Kidney epithelial cell (primary cell): ENCODE measurements around the gene BCORL1. TPM values are rescaled to one million over a fixed set of nuclear protein-coding genes. Genes with fewer than 3 reads are reported as not detected.

ENCODE experiments used
- DNase-seq: peaks from one replicate; pipeline ENCODE4 v3.0.0-alpha.2; 2010; ENCODE audit warnings: low read depth
- H3K27me3 ChIP-seq: 2 replicates; pipeline ENCODE4 v1.6.0; 2011; ENCODE audit warnings: low read length; ENCODE audit not compliant: control insufficient read depth, insufficient read depth
- H3K36me3 ChIP-seq: 2 replicates; pipeline ENCODE4 v1.5.1; 2011; ENCODE audit warnings: low read length; ENCODE audit not compliant: control insufficient read depth, insufficient read depth
- H3K4me3 ChIP-seq: 2 replicates; pipeline ENCODE4 v1.5.1; 2011; ENCODE audit warnings: low read depth, mild to moderate bottlenecking, control low read depth, low read length
- total RNA-seq: library from RNA; depleted of rRNA; stranded (reverse); fragments of >200 nt; gene quantifications from 2 replicates; pipeline ENCODE4 v1.2.3, GENCODE V29; 2015
- TF ChIP-seq, protein P1 (sequence below): IDR thresholded peaks from 2 replicates; pipeline ENCODE4 v1.5.1; 2011; ENCODE audit warnings: mild to moderate bottlenecking, moderate library complexity, low read length, control low read depth, inconsistent platforms; ENCODE audit not compliant: insufficient read depth, poor library complexity, severe bottlenecking

BCORL1 gene
- total RNA-seq, 1 donor from 2014 or later = 4.8 TPM

- Histone ChIP-seq H3K4me3 (no peak overlapping the region), H3K36me3 (no peaks in the 10 kb centered on the region), H3K27me3 (no peaks in the 10 kb centered on the region)
- DNase-seq = no peak
- TF ChIP-seq, protein P1, sequence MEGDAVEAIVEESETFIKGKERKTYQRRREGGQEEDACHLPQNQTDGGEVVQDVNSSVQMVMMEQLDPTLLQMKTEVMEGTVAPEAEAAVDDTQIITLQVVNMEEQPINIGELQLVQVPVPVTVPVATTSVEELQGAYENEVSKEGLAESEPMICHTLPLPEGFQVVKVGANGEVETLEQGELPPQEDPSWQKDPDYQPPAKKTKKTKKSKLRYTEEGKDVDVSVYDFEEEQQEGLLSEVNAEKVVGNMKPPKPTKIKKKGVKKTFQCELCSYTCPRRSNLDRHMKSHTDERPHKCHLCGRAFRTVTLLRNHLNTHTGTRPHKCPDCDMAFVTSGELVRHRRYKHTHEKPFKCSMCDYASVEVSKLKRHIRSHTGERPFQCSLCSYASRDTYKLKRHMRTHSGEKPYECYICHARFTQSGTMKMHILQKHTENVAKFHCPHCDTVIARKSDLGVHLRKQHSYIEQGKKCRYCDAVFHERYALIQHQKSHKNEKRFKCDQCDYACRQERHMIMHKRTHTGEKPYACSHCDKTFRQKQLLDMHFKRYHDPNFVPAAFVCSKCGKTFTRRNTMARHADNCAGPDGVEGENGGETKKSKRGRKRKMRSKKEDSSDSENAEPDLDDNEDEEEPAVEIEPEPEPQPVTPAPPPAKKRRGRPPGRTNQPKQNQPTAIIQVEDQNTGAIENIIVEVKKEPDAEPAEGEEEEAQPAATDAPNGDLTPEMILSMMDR = peak; percentile 65
Observed at GRCh38 chrX:130028196-130028595, 45.8 kb downstream of the BCORL1 start.

DNA sequence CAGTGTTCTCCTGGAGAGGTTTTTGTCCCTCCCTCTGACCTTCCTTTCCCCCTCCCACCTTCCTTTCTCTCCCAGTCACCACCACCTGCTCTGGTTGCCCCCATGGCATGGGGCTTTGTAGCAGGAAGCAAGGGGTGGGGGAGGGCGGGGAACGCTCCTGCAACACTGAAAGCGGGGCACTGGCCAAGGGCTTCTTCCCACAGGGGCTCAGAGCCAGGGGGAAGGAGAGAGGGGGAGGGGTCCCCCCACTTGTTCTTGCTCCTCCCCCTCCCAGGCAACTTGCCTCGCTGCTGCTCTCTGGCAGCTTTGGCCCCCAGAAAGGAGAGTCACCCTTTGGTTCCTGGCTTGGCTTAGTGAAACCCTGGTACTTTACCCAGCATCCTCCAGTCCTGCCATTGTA is 48.4 kb downstream of the BCORL1 start:
- DNase-seq = no peak
- TF ChIP-seq, protein P1 = no peak
- Histone ChIP-seq H3K4me3 (no peak overlapping the region), H3K27me3 (no peaks in the 10 kb centered on the region), H3K36me3 (no peaks in the 10 kb centered on the region)

GRCh38 chrX:130032552-130032951 is 50.1 kb downstream of the BCORL1 start:
- no peak for DNase-seq
- TF ChIP-seq, protein P1 = no peak
- H3K27me3 ChIP-seq = no peaks in the 10 kb centered on the region
- no peaks in the 10 kb centered on the region for H3K36me3 ChIP-seq
- H3K4me3 ChIP-seq = no peak overlapping the region

- DNase-seq = no peak
- TF ChIP-seq, protein P1 = no peak
- Histone ChIP-seq H3K4me3 (no peak overlapping the region), H3K36me3 (no peaks in the 10 kb centered on the region), H3K27me3 (no peaks in the 10 kb centered on the region)
Observed at GRCh38 chrX:130034178-130034577, 51.7 kb downstream of the BCORL1 start.

DNA sequence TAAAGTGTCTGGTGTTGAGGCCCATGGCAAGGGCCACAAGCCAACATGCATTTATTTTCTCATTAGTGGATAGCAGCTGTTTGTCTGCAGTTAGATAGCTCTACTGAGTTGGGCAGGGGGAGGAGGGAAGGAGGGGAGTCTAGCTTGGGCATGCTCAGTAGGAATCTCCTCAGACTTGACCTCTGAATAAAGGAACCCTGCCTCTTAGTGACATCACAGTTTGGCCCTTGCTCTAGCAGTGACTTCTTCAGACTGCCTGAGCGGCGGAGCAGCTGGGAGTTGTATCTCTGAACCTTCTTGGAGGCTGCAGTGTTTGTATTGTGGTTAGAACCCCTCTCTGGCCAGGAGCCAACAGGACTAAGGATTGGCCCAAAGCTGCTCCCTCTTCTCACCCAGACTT is 57.4 kb downstream of the BCORL1 start:
- no peaks in the 10 kb centered on the region for H3K27me3 ChIP-seq

DNA sequence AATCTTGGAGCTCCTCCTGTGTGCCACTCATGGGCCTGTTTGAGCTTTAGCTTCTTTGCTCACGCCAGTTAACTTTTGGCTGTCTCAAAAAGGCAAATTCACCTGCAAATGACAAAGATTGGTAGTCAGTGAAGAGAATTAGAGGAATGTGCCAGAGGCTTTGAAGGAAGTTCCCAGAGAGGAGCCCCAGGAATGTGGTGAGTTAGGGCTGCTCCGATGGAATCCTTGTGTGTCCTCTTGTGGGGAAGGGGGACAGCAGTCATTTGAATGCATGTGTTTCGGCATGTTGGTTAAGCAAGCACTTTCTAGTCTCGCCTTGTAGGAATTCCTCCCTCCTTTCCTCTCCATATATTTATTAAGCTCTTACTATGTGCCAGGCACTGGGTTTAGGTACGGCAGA is 65.0 kb downstream of the BCORL1 start:
- Histone ChIP-seq H3K36me3 (no peaks in the 10 kb centered on the region), H3K4me3 (no peak overlapping the region), H3K27me3 (no peaks in the 10 kb centered on the region)
- no peak for DNase-seq
- TF ChIP-seq, protein P1 = no peak

More for the DNA sequence above, 57.4 kb downstream of the BCORL1 start:
- DNase-seq = no peak
- TF ChIP-seq, protein P1 = no peak
- Histone ChIP-seq H3K4me3 (no peak overlapping the region), H3K36me3 (no peaks in the 10 kb centered on the region)
